ENCODE results near the gene KCP.
"Not testable (repeated sequence)": the region's sequence is repeated elsewhere in the genome, so short reads cannot be mapped to it uniquely, and the experiment has no call there.

KCP gene

GRCh38 chr7:128919241-128919640 lies 8.7 kb upstream of the KCP start:
- Mint-ChIP-seq H3K27me3 (ENCODE audit: low read depth) (peaks cover 66% of the 10 kb centered on the region), H3K27ac (no peak overlapping the region), H3K4me1 (ENCODE audit: low read depth) (peaks cover 3% of the 10 kb centered on the region), H3K36me3 (ENCODE audit: low read depth) (no peaks in the 10 kb centered on the region), H3K4me3 (no peak overlapping the region), H3K9me3 (no peaks in the 10 kb centered on the region)

DNA sequence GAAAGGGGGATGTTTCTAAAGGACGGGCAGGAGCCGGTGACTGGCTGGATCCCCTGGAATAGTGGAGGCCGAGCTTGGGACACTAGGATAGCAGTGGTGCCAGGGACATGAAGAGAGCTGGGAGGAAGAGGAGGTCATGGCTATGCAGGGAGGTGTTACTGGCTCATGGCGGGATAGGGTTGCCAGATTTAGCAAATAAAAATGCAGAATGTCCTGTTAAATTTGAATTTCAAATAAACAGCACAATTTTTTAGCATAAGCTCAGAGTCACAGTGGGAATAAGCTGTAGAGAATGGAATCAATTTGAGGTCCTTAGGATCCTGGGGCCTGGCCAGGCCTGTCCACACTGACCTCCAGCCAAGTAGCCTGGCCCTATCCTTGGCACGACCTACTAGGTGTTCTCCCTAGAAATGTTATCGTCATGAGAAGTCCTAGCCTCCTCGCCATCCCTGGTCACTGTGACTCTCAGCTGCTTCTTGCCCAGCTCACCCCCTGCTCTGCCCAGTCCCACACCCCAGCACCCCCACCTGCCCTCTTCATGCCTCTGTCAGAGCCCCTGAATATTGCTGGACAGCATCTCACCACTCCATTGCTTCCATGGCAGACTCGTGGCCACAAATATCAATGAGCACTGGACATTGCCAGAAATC lies 7.6 kb upstream of the KCP start:
- Mint-ChIP-seq H3K9me3 (no peaks in the 10 kb centered on the region), H3K36me3 (ENCODE audit: low read depth) (no peaks in the 10 kb centered on the region), H3K4me1 (ENCODE audit: low read depth) (peaks cover 4% of the 10 kb centered on the region), H3K27ac (no peak overlapping the region), H3K4me3 (no peak overlapping the region), H3K27me3 (ENCODE audit: low read depth) (peaks cover 61% of the 10 kb centered on the region)

DNA sequence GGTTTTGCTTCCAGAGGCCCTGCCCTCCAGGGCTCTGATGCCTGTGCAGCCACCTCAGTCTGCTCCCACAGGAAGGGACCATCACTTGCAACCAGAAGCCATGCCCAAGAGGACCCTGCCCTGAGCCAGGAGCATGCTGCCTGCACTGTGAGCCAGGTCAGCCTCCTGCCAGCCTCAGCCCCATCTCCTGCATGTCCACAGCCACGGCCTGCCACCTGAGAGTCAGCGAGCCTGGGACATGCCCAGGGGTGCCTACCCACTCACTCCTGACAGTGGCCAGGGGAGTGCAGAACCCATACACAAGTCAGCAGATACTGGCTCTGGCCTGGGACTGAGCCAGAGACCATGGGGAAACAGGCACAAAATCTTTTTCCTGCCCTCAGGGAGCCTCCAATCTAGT lies 6.6 kb upstream of the KCP start:
- Mint-ChIP-seq H3K4me3 (no peak overlapping the region), H3K27me3 (ENCODE audit: low read depth) (peaks cover 63% of the 10 kb centered on the region), H3K4me1 (ENCODE audit: low read depth) (peaks cover 4% of the 10 kb centered on the region), H3K9me3 (no peaks in the 10 kb centered on the region), H3K27ac (no peak overlapping the region), H3K36me3 (ENCODE audit: low read depth) (no peaks in the 10 kb centered on the region)

- peaks cover 66% of the 10 kb centered on the region for H3K27me3 Mint-ChIP-seq (ENCODE audit: low read depth)
- H3K27ac Mint-ChIP-seq = no peak overlapping the region
- no peaks in the 10 kb centered on the region for H3K36me3 Mint-ChIP-seq (ENCODE audit: low read depth)
- H3K4me3 Mint-ChIP-seq = no peak overlapping the region
- H3K4me1 Mint-ChIP-seq (ENCODE audit: low read depth) = peaks cover 4% of the 10 kb centered on the region
- no peaks in the 10 kb centered on the region for H3K9me3 Mint-ChIP-seq
These were observed 6.1 kb upstream of the KCP start for GRCh38 chr7:128916643-128916915.

GRCh38 chr7:128915841-128916642 lies 5.5 kb upstream of the KCP start:
- Mint-ChIP-seq H3K27me3 (ENCODE audit: low read depth) (peaks cover 68% of the 10 kb centered on the region), H3K27ac (no peak overlapping the region), H3K4me3 (no peak overlapping the region), H3K9me3 (no peaks in the 10 kb centered on the region), H3K4me1 (ENCODE audit: low read depth) (peaks cover 4% of the 10 kb centered on the region), H3K36me3 (ENCODE audit: low read depth) (no peaks in the 10 kb centered on the region)

DNA sequence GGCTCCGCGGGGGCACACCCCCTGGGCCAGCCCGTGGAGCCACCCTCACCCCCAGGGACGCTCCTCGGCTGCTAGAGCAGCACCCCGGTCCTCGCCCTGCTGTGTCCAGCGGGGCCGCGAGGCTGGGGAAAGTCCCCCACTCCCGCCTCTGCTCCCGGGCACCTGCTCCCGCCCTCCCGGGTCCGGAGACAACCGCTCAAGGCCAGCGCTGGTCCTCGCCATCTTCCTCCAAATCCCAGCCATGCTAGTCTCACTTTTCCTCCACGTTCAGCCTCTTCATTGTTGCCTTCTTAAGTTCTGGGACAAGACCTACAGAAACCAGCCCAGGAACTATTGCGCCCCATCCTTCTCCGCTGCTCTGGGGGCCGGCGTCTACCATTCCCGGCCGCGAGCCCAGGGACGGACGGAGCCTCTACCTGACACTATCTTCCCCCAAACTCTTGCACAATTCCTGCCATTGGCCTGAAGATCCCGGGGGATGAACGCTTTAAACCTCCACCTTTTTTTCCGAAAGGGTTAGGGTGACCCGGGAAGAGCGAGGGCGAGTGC lies 4.8 kb upstream of the KCP start:
- no peaks in the 10 kb centered on the region for H3K36me3 Mint-ChIP-seq (ENCODE audit: low read depth)
- H3K27ac Mint-ChIP-seq = no peak overlapping the region
- H3K4me3 Mint-ChIP-seq = peak overlapping the region; percentile 47
- H3K4me1 Mint-ChIP-seq (ENCODE audit: low read depth) = peaks cover 4% of the 10 kb centered on the region
- H3K27me3 Mint-ChIP-seq (ENCODE audit: low read depth) = peaks cover 65% of the 10 kb centered on the region
- H3K9me3 Mint-ChIP-seq = no peaks in the 10 kb centered on the region

DNA sequence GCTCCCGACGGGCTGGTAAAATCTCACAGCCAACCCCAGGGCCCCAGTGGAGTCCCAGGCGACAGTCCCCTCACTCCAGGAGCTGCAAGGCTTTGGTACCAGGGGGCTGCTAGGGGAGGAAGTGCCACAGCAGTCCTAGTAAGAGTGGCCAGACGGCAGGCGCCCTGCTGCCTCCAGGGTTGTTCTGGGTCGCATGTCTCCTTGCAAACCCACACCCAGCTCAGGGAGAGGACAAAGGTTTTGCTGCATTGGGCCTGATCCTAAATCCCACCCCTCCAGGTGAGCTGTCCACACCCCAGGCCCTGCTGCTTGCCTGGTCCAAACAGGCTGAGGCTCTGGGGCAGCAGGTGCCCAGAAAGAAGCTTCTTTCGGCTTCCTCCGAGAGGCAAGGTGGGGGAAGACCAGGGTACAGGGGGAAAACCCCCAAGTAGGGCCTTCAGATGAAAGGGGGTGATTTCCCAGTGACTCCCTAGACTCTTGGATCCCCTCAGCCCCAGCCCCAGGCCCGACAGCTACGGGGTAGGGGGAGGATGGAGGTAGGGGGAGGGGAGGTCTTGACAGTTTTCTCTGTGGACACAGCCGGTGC lies 4.2 kb upstream of the KCP start:
- H3K27ac Mint-ChIP-seq = no peak overlapping the region
- H3K27me3 Mint-ChIP-seq (ENCODE audit: low read depth) = peaks cover 67% of the 10 kb centered on the region
- no peaks in the 10 kb centered on the region for H3K36me3 Mint-ChIP-seq (ENCODE audit: low read depth)
- H3K9me3 Mint-ChIP-seq = no peaks in the 10 kb centered on the region
- H3K4me1 Mint-ChIP-seq (ENCODE audit: low read depth) = peaks cover 4% of the 10 kb centered on the region
- no peak overlapping the region for H3K4me3 Mint-ChIP-seq

- H3K27me3 Mint-ChIP-seq (ENCODE audit: low read depth) = peaks cover 67% of the 10 kb centered on the region
These were observed 3.5 kb upstream of the KCP start for GRCh38 chr7:128913870-128914565.

DNA sequence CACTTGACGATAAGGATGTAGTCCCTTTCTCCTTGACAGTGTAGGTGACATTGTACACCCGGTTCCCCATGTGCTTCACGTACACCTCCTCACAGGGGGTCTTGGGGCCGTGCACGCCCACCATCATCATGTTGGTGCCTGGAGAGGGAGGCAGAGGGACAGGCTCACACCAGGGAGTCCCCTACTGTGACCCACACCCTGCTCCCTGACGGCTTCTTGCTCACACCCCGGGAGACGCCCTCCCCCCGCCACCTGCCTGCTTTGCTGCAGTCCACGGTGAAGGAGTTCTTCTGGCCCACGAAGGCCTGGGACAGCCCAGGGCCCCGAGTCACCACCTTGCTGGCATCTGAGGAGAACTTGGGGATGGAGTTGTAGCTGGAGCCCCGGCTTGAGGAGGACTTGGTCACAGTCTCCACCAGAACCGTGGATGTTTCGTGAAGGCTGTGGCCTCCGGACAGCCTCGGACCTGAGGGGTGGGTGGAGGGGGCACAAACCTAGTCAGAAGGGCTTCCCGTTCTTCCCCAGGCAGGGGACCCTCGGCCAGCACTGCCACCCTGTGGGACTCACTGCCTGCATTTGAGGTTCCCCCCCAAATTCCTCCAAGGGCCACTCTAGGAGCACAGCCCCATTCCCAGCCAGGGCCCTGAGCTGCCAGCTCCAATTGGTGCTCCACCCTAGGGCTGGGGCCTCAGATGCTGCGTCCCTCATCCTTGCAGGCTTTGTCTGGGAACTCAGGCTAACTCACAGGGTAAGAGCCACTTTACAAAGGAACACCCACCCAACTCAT lies 2.4 kb upstream of the KCP start:
- peaks cover 65% of the 10 kb centered on the region for H3K27me3 Mint-ChIP-seq (ENCODE audit: low read depth)
- H3K4me3 Mint-ChIP-seq; H3K9me3 Mint-ChIP-seq; H3K27ac Mint-ChIP-seq; H3K36me3 Mint-ChIP-seq (ENCODE audit: low read depth); H3K4me1 Mint-ChIP-seq (ENCODE audit: low read depth): not testable (repeated sequence)

More at GRCh38 chr7:128913870-128914565, 3.5 kb upstream of the KCP start:
- H3K4me3 Mint-ChIP-seq = no peak overlapping the region
- H3K4me1 Mint-ChIP-seq (ENCODE audit: low read depth) = peaks cover 4% of the 10 kb centered on the region
- no peaks in the 10 kb centered on the region for H3K9me3 Mint-ChIP-seq
- no peaks in the 10 kb centered on the region for H3K36me3 Mint-ChIP-seq (ENCODE audit: low read depth)
- H3K27ac Mint-ChIP-seq = no peak overlapping the region

GRCh38 chr7:128912281-128912680 lies 1.8 kb upstream of the KCP start:
- Mint-ChIP-seq H3K9me3 (no peaks in the 10 kb centered on the region), H3K27me3 (ENCODE audit: low read depth) (peaks cover 67% of the 10 kb centered on the region), H3K27ac (no peak overlapping the region), H3K4me3 (no peak overlapping the region), H3K36me3 (ENCODE audit: low read depth) (no peaks in the 10 kb centered on the region), H3K4me1 (ENCODE audit: low read depth) (peaks cover 4% of the 10 kb centered on the region)

DNA sequence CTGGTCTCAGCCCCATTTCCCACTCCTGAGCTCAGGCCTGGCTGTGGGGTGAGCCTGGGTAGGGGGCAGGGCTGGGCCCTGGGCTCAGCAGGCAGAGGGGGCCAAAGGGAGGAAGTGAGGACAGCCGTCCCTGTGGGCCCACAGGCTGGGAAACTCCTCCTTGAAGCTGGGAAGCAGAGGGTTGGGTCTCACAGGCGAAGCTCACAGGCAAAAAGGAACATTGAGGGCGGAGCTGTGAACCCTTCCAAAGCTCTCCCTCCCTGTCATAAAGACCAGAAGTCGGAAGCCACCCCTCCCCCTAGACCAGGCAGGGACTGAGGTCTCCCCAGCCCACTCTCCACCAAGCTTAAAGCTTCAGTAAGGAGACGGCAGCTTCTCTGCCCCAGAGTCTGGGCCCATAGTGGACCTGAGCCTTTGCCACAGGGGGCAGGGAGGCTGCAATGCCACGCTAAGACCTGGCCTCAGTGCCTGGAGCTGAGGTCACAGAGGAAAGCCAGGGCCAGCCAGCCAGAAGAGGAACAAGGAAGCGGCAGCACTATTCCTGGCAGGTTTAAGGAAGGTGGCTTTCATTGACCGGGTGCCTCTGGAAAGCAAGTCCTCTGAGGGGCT lies 1.0 kb upstream of the KCP start:
- H3K9me3 Mint-ChIP-seq = no peaks in the 10 kb centered on the region
- no peaks in the 10 kb centered on the region for H3K36me3 Mint-ChIP-seq (ENCODE audit: low read depth)
- no peak overlapping the region for H3K4me3 Mint-ChIP-seq
- peaks cover 60% of the 10 kb centered on the region for H3K27me3 Mint-ChIP-seq (ENCODE audit: low read depth)
- H3K27ac Mint-ChIP-seq = no peak overlapping the region
- H3K4me1 Mint-ChIP-seq (ENCODE audit: low read depth) = peaks cover 4% of the 10 kb centered on the region

- H3K27me3 Mint-ChIP-seq (ENCODE audit: low read depth) = peaks cover 55% of the 10 kb centered on the region
- peaks cover 2% of the 10 kb centered on the region for H3K4me1 Mint-ChIP-seq (ENCODE audit: low read depth)
- no peaks in the 10 kb centered on the region for H3K9me3 Mint-ChIP-seq
- no peak overlapping the region for H3K27ac Mint-ChIP-seq
- H3K4me3 Mint-ChIP-seq = no peak overlapping the region
- no peaks in the 10 kb centered on the region for H3K36me3 Mint-ChIP-seq (ENCODE audit: low read depth)
These were observed 612 bp downstream of the KCP start for GRCh38 chr7:128909625-128910568.
